Measurements from ENCODE around the gene CAPZA1. TPM values are rescaled to one million over a fixed set of nuclear protein-coding genes. Genes with fewer than 3 reads are reported as not detected.

CAPZA1 gene
- total and polyA plus RNA-seq, 2 of the 8 experiments (the other 6 are each of a cell fraction or from before 2014, with no cell fraction given): 48.9 to 107 TPM

DNA sequence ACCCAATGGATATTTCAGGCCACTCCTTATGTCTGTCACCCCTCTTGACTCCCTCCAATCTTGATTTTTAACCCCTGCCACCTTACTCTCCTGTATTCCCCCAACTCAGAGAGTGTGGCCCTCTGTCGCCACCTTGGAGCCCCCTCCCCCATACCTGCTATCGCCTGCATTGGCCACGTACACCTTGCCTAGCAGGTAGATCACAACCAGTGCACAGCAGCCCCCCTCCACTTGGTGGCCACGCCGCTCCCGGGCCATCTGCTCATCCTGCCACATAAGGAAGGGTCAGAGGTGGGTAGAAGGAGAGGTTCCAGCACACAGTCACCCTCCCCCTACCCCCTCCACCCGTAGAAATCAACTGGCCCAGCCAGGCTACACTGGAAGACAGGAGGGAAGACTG lies 92.6 kb downstream of the CAPZA1 start:
- Histone ChIP-seq H2BK20ac (ENCODE audit: low read length) (no peak overlapping the region), H3K56ac (replicated peaks; ENCODE audit: insufficient read length, low read depth, low read length) (no peak overlapping the region), H3K23ac (ENCODE audit: insufficient read length) (no peak overlapping the region), H2AK5ac (ENCODE audit: low read depth, low read length) (no peak overlapping the region), H3K79me1 (ENCODE audit: low read depth, low read length) (no peaks in the 10 kb centered on the region), H4K91ac (replicated peaks; ENCODE audit: insufficient read length, low read length) (no peak overlapping the region), H4K8ac (ENCODE audit: extremely low read depth, insufficient read depth, low read length) (no peak overlapping the region), H2BK5ac (ENCODE audit: low read depth, low read length) (no peak overlapping the region), H3K9me3 (ENCODE audit: insufficient read depth in 2 of 2, low read depth in 1 of 2, low read length in 1 of 2) (no peaks in the 10 kb centered on the region), H2AFZ (ENCODE audit: low read length) (no peak overlapping the region), H3K14ac (ENCODE audit: insufficient read length) (no peak overlapping the region), H3K36me3 (ENCODE audit: control insufficient read depth in 2 of 4, insufficient read depth in 4 of 4, low read length in 3 of 4) (peaks cover 0 to 5% (median 3%) of the 10 kb centered on the region in 4 experiments; a peak in 4 of 8 replicates), H3K4ac (replicated peaks; ENCODE audit: insufficient read length, low read depth, low read length) (no peak overlapping the region), H3K9ac (replicated peaks in 1 of 4; ENCODE audit: extremely low read depth in 1 of 4, low read depth in 3 of 4, low read length in 3 of 4) (no peak overlapping the region), H4K5ac (ENCODE audit: insufficient read length, low read depth, low read length) (no peak overlapping the region), H4K20me1 (replicated peaks in 1 of 2; ENCODE audit: control insufficient read depth in 1 of 2, insufficient read depth in 2 of 2, low read length in 2 of 2) (peaks cover 0 to 8% of the 10 kb centered on the region in 2 experiments), H3K23me2 (ENCODE audit: low read depth, low read length) (peaks cover 15% of the 10 kb centered on the region), H3K27ac (ENCODE audit: low read depth, low read length) (no peak overlapping the region), H3K18ac (ENCODE audit: extremely low read depth, low read length) (no peak overlapping the region), H3K27me3 (replicated peaks in 1 of 4; ENCODE audit: control insufficient read depth in 3 of 4, extremely low read depth in 1 of 4, insufficient read depth in 3 of 4, low read length in 3 of 4) (peaks cover 0 to 18% (median 8%) of the 10 kb centered on the region in 4 experiments; a peak in 4 of 7 replicates), H2BK12ac (ENCODE audit: low read depth, low read length) (no peak overlapping the region), H3K4me2 (ENCODE audit: insufficient read depth in 1 of 2, low read depth in 2 of 2, low read length in 2 of 2) (no peak overlapping the region), H2BK120ac (replicated peaks; ENCODE audit: low read depth, low read length) (no peak overlapping the region), H3K4me3 (ENCODE audit: extremely low read depth in 1 of 4, insufficient read depth in 2 of 4, low read depth in 3 of 4, low read length in 4 of 4) (no peak overlapping the region), H3K4me1 (replicated peaks in 1 of 4; ENCODE audit: control insufficient read depth in 3 of 4, insufficient read depth in 4 of 4, low read length in 3 of 4) (peaks cover 0 to 27% (median 16%) of the 10 kb centered on the region in 4 experiments; a peak in 6 of 7 replicates), H3K79me2 (ENCODE audit: control insufficient read depth in 1 of 2, insufficient read depth in 2 of 2, low read length in 2 of 2) (no peaks in the 10 kb centered on the region), H2BK15ac (ENCODE audit: low read length) (no peak overlapping the region)
- DNase-seq (ENCODE audit: low read depth in 1 of 2, low spot score in 2 of 2) (no peak), FAIRE-seq (no peak)
- CTCF ChIA-PET (ENCODE audit: partially characterized antibody): interaction anchor here (1.0 to 14.2 kb wide), 3 partner anchors 9 to 169 kb away, joined by 3 to 547 read pairs (median 35); no protein-coding TSS in a partner anchor
- POLR2A ChIA-PET (ENCODE audit: partially characterized antibody): interaction anchor here (0.6 to 4.3 kb wide), 6 partner anchors 8 to 316 kb away, joined by 3 to 32 read pairs (median 6); partner anchors contain the start of genes CTTNBP2NL and MOV10
- 85% methylated on average over 7 of the region's 7 CpGs; no CpG with 5 or more reads in 1 of the 2 experiments for WGBS, 2 experiments (ENCODE audit: extremely low coverage in 1 of 2, insufficient coverage in 1 of 2, insufficient read length in 1 of 2, insufficient replicate concordance in 2 of 2, low coverage in 1 of 2, low lambda C conversion rate in 2 of 2, missing lambda C conversion rate in 1 of 2)
- TF ChIP-seq CBX5 (IDR thresholded peaks at IDR 0.05; ENCODE audit: low read depth, low read length) (no peak), HDAC6 (IDR thresholded peaks at IDR 0.05; ENCODE audit: low read depth, low read length) (no peak), BCL11A (IDR thresholded peaks at IDR 0.05; ENCODE audit: low read depth in 2 of 2, low read length in 2 of 2) (no peak), SIRT6 (IDR thresholded peaks at IDR 0.05; ENCODE audit: low read length) (no peak), FOSL1 (IDR thresholded peaks at IDR 0.05; ENCODE audit: insufficient read depth, low read depth, low read length) (no peak), KDM1A (IDR thresholded peaks at IDR 0.05; ENCODE audit: borderline replicate concordance, low read length) (no peak)
- TF ChIP-seq, protein P1, sequence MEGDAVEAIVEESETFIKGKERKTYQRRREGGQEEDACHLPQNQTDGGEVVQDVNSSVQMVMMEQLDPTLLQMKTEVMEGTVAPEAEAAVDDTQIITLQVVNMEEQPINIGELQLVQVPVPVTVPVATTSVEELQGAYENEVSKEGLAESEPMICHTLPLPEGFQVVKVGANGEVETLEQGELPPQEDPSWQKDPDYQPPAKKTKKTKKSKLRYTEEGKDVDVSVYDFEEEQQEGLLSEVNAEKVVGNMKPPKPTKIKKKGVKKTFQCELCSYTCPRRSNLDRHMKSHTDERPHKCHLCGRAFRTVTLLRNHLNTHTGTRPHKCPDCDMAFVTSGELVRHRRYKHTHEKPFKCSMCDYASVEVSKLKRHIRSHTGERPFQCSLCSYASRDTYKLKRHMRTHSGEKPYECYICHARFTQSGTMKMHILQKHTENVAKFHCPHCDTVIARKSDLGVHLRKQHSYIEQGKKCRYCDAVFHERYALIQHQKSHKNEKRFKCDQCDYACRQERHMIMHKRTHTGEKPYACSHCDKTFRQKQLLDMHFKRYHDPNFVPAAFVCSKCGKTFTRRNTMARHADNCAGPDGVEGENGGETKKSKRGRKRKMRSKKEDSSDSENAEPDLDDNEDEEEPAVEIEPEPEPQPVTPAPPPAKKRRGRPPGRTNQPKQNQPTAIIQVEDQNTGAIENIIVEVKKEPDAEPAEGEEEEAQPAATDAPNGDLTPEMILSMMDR (IDR thresholded peaks at IDR 0.05; ENCODE audit: control extremely low read depth in 1 of 3, insufficient read depth in 1 of 3, low read depth in 1 of 3, low read length in 3 of 3): no peak
